GM23338 (cell line): Measurements from ENCODE around the gene TOM1L2. TPM values are rescaled to one million over a fixed set of nuclear protein-coding genes. Genes with fewer than 3 reads are reported as not detected.
A peak's percentile ranks its signal among the peaks of the same experiment; 100 is the strongest.
"Not testable (repeated sequence)": the region's sequence is repeated elsewhere in the genome, so short reads cannot be mapped to it uniquely, and the experiment has no call there.

ENCODE experiments used
- ATAC-seq: fragments of 200-7000 bp; cut with Tn5 transposase; 3 replicates; pipeline ENCODE4 v1.9.1; 2020
- DNase-seq: peaks from one replicate; pipeline ENCODE4 v3.0.0-alpha.2; 2015; ENCODE audit warnings: low spot score
- H2AFZ ChIP-seq: fragments of 200-600 bp; sonication (generic); 2 replicates; pipeline ENCODE4 v1.8.0; 2016; ENCODE audit warnings: antibody characterized with exemption, mild to moderate bottlenecking, moderate library complexity
- H3F3A ChIP-seq: fragments of 200-600 bp; sonication (generic); replicated peaks from 2 replicates; pipeline ENCODE4 v1.8.0; 2017; ENCODE audit warnings: antibody characterized with exemption, mixed run types, low read depth
- H3K27ac ChIP-seq: fragments of 200-600 bp; sonication (generic); 2 replicates; pipeline ENCODE4 v1.6.1; 2016; ENCODE audit warnings: low read depth
- H3K27me3 ChIP-seq: fragments of 200-600 bp; sonication (generic); 2 replicates; pipeline ENCODE4 v1.8.0; 2016; ENCODE audit warnings: mild to moderate bottlenecking, mixed run types, moderate library complexity; ENCODE audit not compliant: insufficient read depth
- H3K36me3 ChIP-seq: fragments of 200-600 bp; sonication (generic); 2 replicates; pipeline ENCODE4 v1.8.0; 2016; ENCODE audit warnings: mild to moderate bottlenecking; ENCODE audit not compliant: insufficient read depth
- H3K4me1 ChIP-seq: fragments of 200-600 bp; sonication (generic); 2 replicates; pipeline ENCODE4 v1.8.0; 2016; ENCODE audit warnings: mild to moderate bottlenecking, moderate library complexity; ENCODE audit not compliant: insufficient read depth
- H3K4me2 ChIP-seq: fragments of 200-600 bp; sonication (generic); 2 replicates; pipeline ENCODE4 v1.7.1; 2017; ENCODE audit warnings: mixed run types
- H3K4me3 ChIP-seq: fragments of 200-600 bp; sonication (generic); 2 replicates; pipeline ENCODE4 v1.6.1; 2016; ENCODE audit warnings: mixed run types
- H3K79me2 ChIP-seq: fragments of 200-600 bp; sonication (generic); replicated peaks from 2 replicates; pipeline ENCODE4 v1.8.0; 2017; ENCODE audit warnings: mild to moderate bottlenecking; ENCODE audit not compliant: insufficient read depth
- H3K9me2 ChIP-seq: fragments of 200-600 bp; sonication (generic); 2 replicates; pipeline ENCODE4 v1.8.0; 2017; ENCODE audit not compliant: insufficient read depth
- H4K20me1 ChIP-seq: fragments of 200-600 bp; sonication (generic); replicated peaks from 2 replicates; pipeline ENCODE4 v1.8.0; 2017; ENCODE audit warnings: mild to moderate bottlenecking; ENCODE audit not compliant: insufficient read depth
- H3K27ac Mint-ChIP-seq: 2 replicates; pipeline ENCODE4 v1.8.0; 2020; ENCODE audit warnings: inconsistent platforms, mild to moderate bottlenecking, moderate library complexity, mixed read lengths
- H3K27me3 Mint-ChIP-seq: 3 replicates; pipeline ENCODE4 v1.8.0; 2022; ENCODE audit warnings: low read depth, mild to moderate bottlenecking, moderate library complexity, mixed read lengths, inconsistent platforms; ENCODE audit not compliant: insufficient read depth, poor library complexity
- H3K36me3 Mint-ChIP-seq: 3 replicates; pipeline ENCODE4 v1.8.0; 2021; ENCODE audit warnings: low read depth, mild to moderate bottlenecking, inconsistent platforms, moderate library complexity, mixed read lengths
- H3K4me1 Mint-ChIP-seq: 3 replicates; pipeline ENCODE4 v1.8.0; 2020; ENCODE audit warnings: mild to moderate bottlenecking, inconsistent platforms, mixed read lengths
- H3K4me3 Mint-ChIP-seq: 3 replicates; pipeline ENCODE4 v1.8.0; 2021; ENCODE audit warnings: moderate library complexity, mild to moderate bottlenecking, inconsistent platforms, mixed read lengths
- H3K9me3 Mint-ChIP-seq: 3 replicates; pipeline ENCODE4 v1.8.0; 2020; ENCODE audit warnings: moderate library complexity, mild to moderate bottlenecking, inconsistent platforms, mixed read lengths
- CREB1 ChIP-seq: fragments of 250-450 bp; sonication (Bioruptor Pico); IDR thresholded peaks from 2 replicates; pipeline ENCODE4 v1.5.0; 2020; ENCODE audit warnings: low read depth, mild to moderate bottlenecking, moderate library complexity
- CTCF ChIP-seq, 2 experiments: fragments of 200-600 bp in 1 of 2; sonication (generic) in 1 of 2; conservative IDR thresholded peaks; 2 replicates each; pipeline versions ENCODE4 v1.5.1 to v1.6.1; 2016 to 2017; ENCODE audit warnings: antibody characterized with exemption in 2 of 2, low read depth in 2 of 2, mild to moderate bottlenecking in 2 of 2, moderate library complexity in 1 of 2
- ETS1 ChIP-seq: IDR thresholded peaks from 2 replicates; pipeline ENCODE4 v1.6.1; 2016; ENCODE audit warnings: antibody characterized with exemption
- EZH2phosphoT487 ChIP-seq: fragments of 200-600 bp; sonication (generic); IDR thresholded peaks from one replicate; pipeline ENCODE4 v1.8.1; 2018; ENCODE audit warnings: antibody characterized with exemption; ENCODE audit not compliant: unreplicated experiment
- NANOG ChIP-seq: IDR thresholded peaks from 2 replicates; pipeline ENCODE4 v1.6.1; 2016; ENCODE audit warnings: antibody characterized with exemption, borderline replicate concordance
- REST ChIP-seq: IDR thresholded peaks from one replicate; pipeline ENCODE4 v1.6.1; 2018; ENCODE audit warnings: antibody characterized with exemption; ENCODE audit not compliant: unreplicated experiment
- STAT1 ChIP-seq: IDR thresholded peaks from one replicate; pipeline ENCODE4 v1.6.1; 2016; ENCODE audit warnings: antibody characterized with exemption; ENCODE audit not compliant: unreplicated experiment
- ZNF331 ChIP-seq: fragments of 250-450 bp; sonication (Bioruptor Pico); IDR thresholded peaks from 2 replicates; pipeline ENCODE4 v1.5.0; 2020; ENCODE audit warnings: low read depth, mild to moderate bottlenecking, moderate library complexity
- ZNF462 ChIP-seq: fragments of 250-450 bp; sonication (Bioruptor Pico); IDR thresholded peaks from 2 replicates; pipeline ENCODE4 v1.5.0; 2020; ENCODE audit warnings: mild to moderate bottlenecking, moderate library complexity
- polyA plus RNA-seq: library from polyadenylated mRNA; unstranded; fragments of >200 nt; fragmentation: Nextera tagmentation; extraction: Ambion mirVana; gene quantifications from 2 replicates; pipeline ENCODE4 v1.2.1, GENCODE V29; 2016
- total RNA-seq: library from RNA; depleted of rRNA; stranded (reverse); fragments of >200 nt; shearing (Covaris generic); gene quantifications from 2 replicates; pipeline ENCODE4 v1.2.3, GENCODE V29; 2014

TOM1L2 gene
- total and polyA plus RNA-seq, 2 experiments from 2014 or later: 3.3 TPM

GRCh38 chr17:17940441-17940911 lies 31.7 kb downstream of the TOM1L2 start:
- no peak overlapping the region for H3K4me3 ChIP-seq
- H3K4me1 ChIP-seq: peaks cover 36% of the 10 kb centered on the region
- H3K36me3 ChIP-seq: no peaks in the 10 kb centered on the region
- H3F3A ChIP-seq: no peaks in the 10 kb centered on the region
- Mint-ChIP-seq H3K4me1 (peaks cover 23% of the 10 kb centered on the region), H3K4me3 (no peak overlapping the region), H3K27ac (no peak overlapping the region), H3K9me3 (no peaks in the 10 kb centered on the region), H3K36me3 (no peaks in the 10 kb centered on the region), H3K27me3 (peaks cover 4% of the 10 kb centered on the region)
- TF ChIP-seq ETS1 (no peak), STAT1 (no peak), ZNF331 (no peak), EZH2phosphoT487 (no peak), REST (no peak), CREB1 (CRISPR knock-in tag) (no peak), ZNF462 (CRISPR knock-in tag) (no peak), NANOG (no peak), CTCF (conservative IDR thresholded peaks at IDR 0.05; ENCODE audit: low read depth in 2 of 2) (no peak)
- DNase-seq: no peak
- H3K27ac ChIP-seq: no peak overlapping the region
- no peaks in the 10 kb centered on the region for H4K20me1 ChIP-seq
- H3K27me3 ChIP-seq: no peaks in the 10 kb centered on the region
- H3K4me2 ChIP-seq: peak overlapping the region; percentile 9; the same call in 1 of the 2 replicates
- H3K79me2 ChIP-seq: no peaks in the 10 kb centered on the region
- no peak for ATAC-seq
- H2AFZ ChIP-seq: no peak overlapping the region
- no peaks in the 10 kb centered on the region for H3K9me2 ChIP-seq

- H3K27me3 Mint-ChIP-seq, H3K27ac ChIP-seq, H3K9me3 Mint-ChIP-seq, H3K36me3 ChIP-seq, H3K36me3 Mint-ChIP-seq, H3K27me3 ChIP-seq, H3K4me3 Mint-ChIP-seq, DNase-seq, H4K20me1 ChIP-seq, H3K27ac Mint-ChIP-seq, H3K4me3 ChIP-seq, H3K4me2 ChIP-seq, H3K79me2 ChIP-seq, H2AFZ ChIP-seq, H3F3A ChIP-seq, H3K9me2 ChIP-seq, ATAC-seq: not testable (repeated sequence)
- H3K4me1 Mint-ChIP-seq: peaks cover 23% of the 10 kb centered on the region
- peaks cover 36% of the 10 kb centered on the region for H3K4me1 ChIP-seq
Observed at GRCh38 chr17:17939941-17940340, 32.3 kb downstream of the TOM1L2 start.
